Measurements from ENCODE around the gene SHB.

GRCh38 chr9:38046661-38047300 lies 22.2 kb downstream of the SHB start:
- no peak for TF ChIP-seq CTCF (IDR thresholded peaks at IDR 0.05; ENCODE audit: control extremely low read depth in 1 of 3, insufficient read depth in 1 of 3, low read depth in 1 of 3, low read length in 3 of 3)
- no peak for TF ChIP-seq POLR2AphosphoS5 (IDR thresholded peaks at IDR 0.05; ENCODE audit: low read depth, low read length)
- no peak for TF ChIP-seq EZH2 (IDR thresholded peaks at IDR 0.05; ENCODE audit: low read depth, low read length, severe bottlenecking)
- no peak for TF ChIP-seq EP300 (IDR thresholded peaks at IDR 0.05; ENCODE audit: borderline replicate concordance in 1 of 2, low read depth in 2 of 2, low read length in 2 of 2)
- no peak for TF ChIP-seq MAFK (IDR thresholded peaks at IDR 0.05; ENCODE audit: low read depth, low read length)
- no peak for TF ChIP-seq SAP30 (IDR thresholded peaks at IDR 0.05; ENCODE audit: insufficient read depth, insufficient replicate concordance, low read length)
- no peak for TF ChIP-seq BRCA1 (IDR thresholded peaks at IDR 0.05; ENCODE audit: low read depth, low read length)
- TF ChIP-seq HDAC2 (IDR thresholded peaks at IDR 0.05; ENCODE audit: borderline replicate concordance in 1 of 2, low read depth in 2 of 2, low read length in 2 of 2), result no peak
- no peak for TF ChIP-seq POLR2A (IDR thresholded peaks at IDR 0.05; ENCODE audit: control extremely low read depth in 1 of 2, low read depth in 2 of 2, low read length in 2 of 2)
- no peak for TF ChIP-seq KDM1A (IDR thresholded peaks at IDR 0.05; ENCODE audit: borderline replicate concordance, low read length)
- TF ChIP-seq RAD21 (IDR thresholded peaks at IDR 0.05 in 1 of 2, conservative IDR thresholded peaks at IDR 0.05 in 1 of 2; ENCODE audit: low read depth in 2 of 2, low read length in 2 of 2), result no peak
- no peak for TF ChIP-seq JUN (IDR thresholded peaks at IDR 0.05; ENCODE audit: low read depth, low read length)
- no peak for TF ChIP-seq SUZ12 (IDR thresholded peaks at IDR 0.05; ENCODE audit: low read length)
